ENCODE results near the gene GSTM4. TPM values are rescaled to one million over a fixed set of nuclear protein-coding genes. Genes with fewer than 3 reads are reported as not detected.

The GSTM4 gene
- total and polyA plus RNA-seq, 4 donors, result 24.5 to 48.6 (median 34.9) TPM

DNA sequence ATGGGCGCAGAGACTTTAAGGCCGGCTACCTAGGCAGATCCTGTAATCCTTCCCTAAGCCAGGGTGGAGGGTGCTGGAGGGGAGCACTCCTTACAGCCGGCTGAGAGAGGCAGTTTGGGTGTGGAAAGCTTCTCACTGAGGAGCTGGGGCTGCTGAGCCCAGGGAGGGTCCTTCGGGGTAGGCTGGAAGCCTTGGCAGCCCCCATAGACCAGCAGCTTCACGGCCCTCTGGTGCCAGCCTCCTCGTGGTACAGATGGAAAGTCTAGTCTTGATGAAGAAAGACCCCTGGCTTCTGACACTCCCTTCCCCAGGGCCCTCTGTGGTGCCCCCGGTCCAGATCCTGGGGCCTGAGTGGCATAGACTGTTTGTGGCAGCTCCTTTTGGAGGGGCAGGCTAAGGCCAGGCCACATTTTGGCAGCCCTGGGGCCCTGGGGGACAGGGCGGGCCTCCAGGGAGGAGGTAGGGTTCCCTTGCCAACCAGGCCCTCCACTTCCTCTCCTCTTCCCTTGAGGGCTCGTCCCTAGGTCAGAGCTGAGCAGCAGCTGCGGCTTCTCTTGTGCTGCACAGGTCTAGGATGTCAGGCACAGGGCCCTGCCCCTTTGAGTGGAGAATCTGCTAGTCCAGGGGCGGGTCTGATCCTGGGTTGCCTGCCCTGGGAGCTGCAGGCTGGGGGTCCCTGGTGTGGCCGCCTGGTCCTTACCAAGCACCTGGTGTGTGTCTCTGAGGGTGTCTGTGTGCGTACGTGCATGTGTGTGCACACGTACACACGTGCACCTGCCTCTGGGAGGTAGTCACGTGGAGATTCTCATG, 31.5 kb upstream of the GSTM4 start:
- Histone ChIP-seq H3K27ac (ENCODE audit: low read depth, low read length) (no peak overlapping the region), H3K36me3 (ENCODE audit: control insufficient read depth, insufficient read depth, low read length) (peaks cover 58% of the 10 kb centered on the region), H3K27me3 (ENCODE audit: control insufficient read depth, insufficient read depth, low read length) (no peaks in the 10 kb centered on the region), H3K4me1 (ENCODE audit: control insufficient read depth, insufficient read depth, low read length) (peaks cover 61% of the 10 kb centered on the region), H3K9me3 (ENCODE audit: control insufficient read depth, insufficient read depth, low read length) (no peaks in the 10 kb centered on the region), H3K4me3 (ENCODE audit: low read depth, low read length) (peak overlapping the region; percentile 18)
- WGBS (ENCODE audit: insufficient coverage), result 82% methylated on average over 11 of the region's 17 CpGs
- no peak for DNase-seq (ENCODE audit: low read depth in 4 of 6, low spot score in 6 of 6)

DNA sequence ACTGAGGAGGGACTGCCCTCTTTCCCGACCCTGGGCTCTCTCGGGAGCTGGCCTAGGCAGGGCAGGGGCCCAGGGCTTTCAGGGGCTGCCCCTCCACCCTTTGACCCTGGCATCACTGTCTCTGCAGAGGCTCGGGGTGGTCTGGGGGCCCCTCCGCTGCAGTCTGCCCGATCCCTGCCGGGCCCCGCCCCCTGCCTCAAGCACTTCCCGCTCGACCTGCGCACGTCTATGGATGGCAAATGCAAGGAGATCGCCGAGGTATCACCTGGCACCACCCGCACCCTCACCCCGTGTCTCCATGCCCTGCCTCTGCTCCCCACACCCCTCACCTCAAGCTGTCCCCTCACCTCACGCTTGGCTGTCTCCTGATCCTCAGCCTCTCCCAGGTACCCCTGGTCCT, 30.7 kb upstream of the GSTM4 start:
- Histone ChIP-seq H3K27me3 (ENCODE audit: control insufficient read depth, insufficient read depth, low read length) (no peaks in the 10 kb centered on the region), H3K27ac (ENCODE audit: low read depth, low read length) (no peak overlapping the region), H3K4me1 (ENCODE audit: control insufficient read depth, insufficient read depth, low read length) (peaks cover 54% of the 10 kb centered on the region), H3K9me3 (ENCODE audit: control insufficient read depth, insufficient read depth, low read length) (no peaks in the 10 kb centered on the region), H3K4me3 (ENCODE audit: low read depth, low read length) (no peak overlapping the region), H3K36me3 (ENCODE audit: control insufficient read depth, insufficient read depth, low read length) (peaks cover 66% of the 10 kb centered on the region)
- 71% methylated on average over 16 of the region's 16 CpGs for WGBS (ENCODE audit: insufficient coverage)
- DNase-seq (ENCODE audit: low read depth in 4 of 6, low spot score in 6 of 6), result no peak

- Histone ChIP-seq H3K27ac (ENCODE audit: low read depth, low read length) (no peak overlapping the region), H3K36me3 (ENCODE audit: control insufficient read depth, insufficient read depth, low read length) (peaks cover 72% of the 10 kb centered on the region), H3K9me3 (ENCODE audit: control insufficient read depth, insufficient read depth, low read length) (no peaks in the 10 kb centered on the region), H3K27me3 (ENCODE audit: control insufficient read depth, insufficient read depth, low read length) (no peaks in the 10 kb centered on the region), H3K4me1 (ENCODE audit: control insufficient read depth, insufficient read depth, low read length) (peaks cover 48% of the 10 kb centered on the region), H3K4me3 (ENCODE audit: low read depth, low read length) (no peak overlapping the region)
- DNase-seq (ENCODE audit: low read depth in 4 of 6, low spot score in 6 of 6), result no peak
- WGBS (ENCODE audit: insufficient coverage), result 82% methylated on average over 27 of the region's 32 CpGs
Observed at GRCh38 chr1:109625601-109626560, 30.0 kb upstream of the GSTM4 start.

DNA sequence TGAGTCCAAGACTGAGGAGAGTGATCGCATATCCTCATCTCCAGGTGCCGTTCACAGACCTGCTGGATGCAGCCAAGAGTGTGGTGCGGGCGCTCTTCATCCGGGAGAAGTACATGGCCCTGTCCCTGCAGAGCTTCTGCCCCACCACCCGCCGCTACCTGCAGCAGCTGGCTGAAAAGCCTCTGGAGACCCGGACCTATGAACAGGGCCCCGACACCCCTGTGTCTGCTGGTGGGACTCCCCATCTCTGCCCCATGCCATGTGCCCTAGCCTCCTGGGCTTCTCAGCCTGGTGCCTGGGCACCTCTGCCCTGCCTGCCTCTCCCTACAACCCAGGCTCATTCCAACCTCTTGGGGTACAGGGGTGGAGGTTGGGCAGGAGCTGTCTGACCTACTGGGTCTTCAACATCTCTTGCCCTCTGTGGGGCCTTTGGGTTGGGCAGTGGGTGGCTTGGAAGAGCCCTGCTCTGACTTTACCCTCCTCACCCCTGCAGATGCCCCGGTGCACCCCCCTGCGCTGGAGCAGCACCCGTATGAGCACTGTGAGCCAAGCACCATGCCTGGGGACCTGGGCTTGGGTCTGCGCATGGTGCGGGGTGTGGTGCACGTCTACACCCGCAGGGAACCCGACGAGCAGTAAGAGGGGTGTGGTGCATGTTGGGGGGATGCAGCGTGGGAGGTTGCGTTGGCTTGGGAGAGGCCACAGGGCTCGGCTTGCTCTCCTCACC, 29.1 kb upstream of the GSTM4 start:
- H3K4me1 ChIP-seq (ENCODE audit: control insufficient read depth, insufficient read depth, low read length), result peaks cover 45% of the 10 kb centered on the region
- 97% methylated on average over 13 of the region's 21 CpGs for WGBS (ENCODE audit: insufficient coverage)
- no peaks in the 10 kb centered on the region for H3K9me3 ChIP-seq (ENCODE audit: control insufficient read depth, insufficient read depth, low read length)
- H3K27ac ChIP-seq (ENCODE audit: low read depth, low read length), result no peak overlapping the region
- no peak overlapping the region for H3K4me3 ChIP-seq (ENCODE audit: low read depth, low read length)
- no peak for DNase-seq (ENCODE audit: low read depth in 4 of 6, low spot score in 6 of 6)
- no peaks in the 10 kb centered on the region for H3K27me3 ChIP-seq (ENCODE audit: control insufficient read depth, insufficient read depth, low read length)
- H3K36me3 ChIP-seq (ENCODE audit: control insufficient read depth, insufficient read depth, low read length), result peaks cover 82% of the 10 kb centered on the region

DNA sequence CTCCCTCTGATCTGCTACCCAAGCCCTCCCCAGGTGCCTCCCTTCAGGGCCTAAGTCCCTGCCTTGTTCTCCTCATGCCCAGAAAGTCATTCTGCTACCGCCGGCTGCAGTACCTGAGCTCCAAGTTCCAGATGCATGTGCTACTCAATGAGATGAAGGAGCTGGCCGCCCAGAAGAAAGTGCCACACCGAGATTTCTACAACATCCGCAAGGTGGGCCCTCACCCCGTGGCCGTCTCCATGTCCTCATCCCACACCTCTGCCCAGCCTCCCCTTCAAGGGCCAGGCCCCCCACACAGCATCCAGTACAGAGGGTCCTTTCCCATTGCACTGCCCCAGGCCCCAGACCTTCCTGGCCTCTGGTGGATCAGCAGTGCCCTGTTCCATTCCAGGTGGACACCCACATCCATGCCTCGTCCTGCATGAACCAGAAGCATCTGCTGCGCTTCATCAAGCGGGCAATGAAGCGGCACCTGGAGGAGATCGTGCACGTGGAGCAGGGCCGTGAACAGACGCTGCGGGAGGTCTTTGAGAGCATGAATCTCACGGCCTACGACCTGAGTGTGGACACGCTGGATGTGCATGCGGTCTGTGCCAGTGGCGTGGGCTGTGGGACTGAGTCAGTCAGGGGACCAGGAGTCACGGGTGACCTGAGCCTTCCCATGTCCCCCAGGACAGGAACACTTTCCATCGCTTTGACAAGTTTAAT, 28.1 kb upstream of the GSTM4 start:
- WGBS (ENCODE audit: insufficient coverage), result 91% methylated on average over 22 of the region's 23 CpGs
- Histone ChIP-seq H3K27me3 (ENCODE audit: control insufficient read depth, insufficient read depth, low read length) (no peaks in the 10 kb centered on the region), H3K36me3 (ENCODE audit: control insufficient read depth, insufficient read depth, low read length) (peaks cover 91% of the 10 kb centered on the region), H3K4me3 (ENCODE audit: low read depth, low read length) (no peak overlapping the region), H3K9me3 (ENCODE audit: control insufficient read depth, insufficient read depth, low read length) (no peaks in the 10 kb centered on the region), H3K27ac (ENCODE audit: low read depth, low read length) (no peak overlapping the region), H3K4me1 (ENCODE audit: control insufficient read depth, insufficient read depth, low read length) (peaks cover 45% of the 10 kb centered on the region)
- no peak for DNase-seq (ENCODE audit: low read depth in 4 of 6, low spot score in 6 of 6)

DNA sequence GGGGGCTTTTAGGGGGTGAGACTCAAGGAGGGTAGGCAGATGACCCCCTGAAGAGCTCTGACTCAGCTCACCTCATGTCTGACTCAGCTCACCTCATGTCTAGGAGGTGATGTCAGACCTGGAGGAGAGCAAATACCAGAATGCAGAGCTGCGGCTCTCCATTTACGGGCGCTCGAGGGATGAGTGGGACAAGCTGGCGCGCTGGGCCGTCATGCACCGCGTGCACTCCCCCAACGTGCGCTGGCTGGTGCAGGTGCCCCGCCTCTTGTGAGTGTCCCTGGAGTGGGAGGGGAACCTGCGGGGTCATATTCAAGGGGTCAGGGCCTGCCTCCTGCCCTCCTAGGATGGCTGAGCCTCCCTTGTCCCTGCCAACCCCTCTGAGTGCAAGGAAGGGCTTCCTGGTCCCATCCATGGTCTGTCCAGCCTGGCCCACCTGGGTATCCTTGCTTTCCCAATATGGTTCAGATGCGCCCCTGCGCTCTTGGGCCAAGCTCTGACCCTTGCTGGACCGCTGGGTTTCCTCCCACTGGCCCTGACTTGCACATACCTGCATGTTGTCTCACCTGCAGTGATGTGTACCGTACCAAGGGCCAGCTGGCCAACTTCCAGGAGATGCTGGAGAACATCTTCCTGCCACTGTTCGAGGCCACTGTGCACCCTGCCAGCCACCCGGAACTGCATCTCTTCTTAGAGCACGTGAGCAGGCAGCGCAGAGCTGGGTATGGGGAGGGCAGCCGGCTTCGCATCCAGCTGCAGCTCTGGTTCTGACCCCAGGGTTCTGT, 27.2 kb upstream of the GSTM4 start:
- H3K36me3 ChIP-seq (ENCODE audit: control insufficient read depth, insufficient read depth, low read length), result peaks cover 88% of the 10 kb centered on the region
- 92% methylated on average over 23 of the region's 23 CpGs for WGBS (ENCODE audit: insufficient coverage)
- no peak overlapping the region for H3K4me3 ChIP-seq (ENCODE audit: low read depth, low read length)
- no peaks in the 10 kb centered on the region for H3K9me3 ChIP-seq (ENCODE audit: control insufficient read depth, insufficient read depth, low read length)
- H3K27me3 ChIP-seq (ENCODE audit: control insufficient read depth, insufficient read depth, low read length), result no peaks in the 10 kb centered on the region
- DNase-seq (ENCODE audit: low read depth in 4 of 6, low spot score in 6 of 6), result no peak
- no peak overlapping the region for H3K27ac ChIP-seq (ENCODE audit: low read depth, low read length)
- H3K4me1 ChIP-seq (ENCODE audit: control insufficient read depth, insufficient read depth, low read length), result peaks cover 43% of the 10 kb centered on the region

GRCh38 chr1:109629372-109630030, 26.4 kb upstream of the GSTM4 start:
- peaks cover 82% of the 10 kb centered on the region for H3K36me3 ChIP-seq (ENCODE audit: control insufficient read depth, insufficient read depth, low read length)
- DNase-seq (ENCODE audit: low read depth in 4 of 6, low spot score in 6 of 6), result no peak
- peaks cover 35% of the 10 kb centered on the region for H3K4me1 ChIP-seq (ENCODE audit: control insufficient read depth, insufficient read depth, low read length)
- H3K27ac ChIP-seq (ENCODE audit: low read depth, low read length), result no peak overlapping the region
- H3K27me3 ChIP-seq (ENCODE audit: control insufficient read depth, insufficient read depth, low read length), result no peaks in the 10 kb centered on the region
- no peaks in the 10 kb centered on the region for H3K9me3 ChIP-seq (ENCODE audit: control insufficient read depth, insufficient read depth, low read length)
- H3K4me3 ChIP-seq (ENCODE audit: low read depth, low read length), result no peak overlapping the region
- WGBS (ENCODE audit: insufficient coverage), result 86% methylated on average over 10 of the region's 10 CpGs

- Histone ChIP-seq H3K9me3 (ENCODE audit: control insufficient read depth, insufficient read depth, low read length) (no peaks in the 10 kb centered on the region), H3K36me3 (ENCODE audit: control insufficient read depth, insufficient read depth, low read length) (peaks cover 79% of the 10 kb centered on the region), H3K4me3 (ENCODE audit: low read depth, low read length) (no peak overlapping the region), H3K4me1 (ENCODE audit: control insufficient read depth, insufficient read depth, low read length) (peaks cover 27% of the 10 kb centered on the region), H3K27me3 (ENCODE audit: control insufficient read depth, insufficient read depth, low read length) (no peaks in the 10 kb centered on the region), H3K27ac (ENCODE audit: low read depth, low read length) (no peak overlapping the region)
- WGBS (ENCODE audit: insufficient coverage), result 88% methylated on average over 21 of the region's 30 CpGs
- no peak for DNase-seq (ENCODE audit: low read depth in 4 of 6, low spot score in 6 of 6)
Observed at GRCh38 chr1:109630081-109630897, 25.6 kb upstream of the GSTM4 start.
